ENCODE results near the gene CDCA3. TPM values are rescaled to one million over a fixed set of nuclear protein-coding genes. Genes with fewer than 3 reads are reported as not detected.

Gene CDCA3
- total and polyA plus RNA-seq, 2 of the 4 experiments (the other 2 are of a cell fraction) = 23.5 to 61.0 TPM

GRCh38 chr12:6833189-6833890 lies 17.7 kb downstream of the CDCA3 start:
- DNase-seq = peak; percentile 30
- no peak overlapping the region for H3K4ac ChIP-seq (ENCODE audit: low read depth, low read length)
- BruUV-seq (replicated peaks) = no TSS peak
- no peak overlapping the region for H4K91ac ChIP-seq (ENCODE audit: insufficient read depth, low read depth, low read length)
- no peaks in the 10 kb centered on the region for H3K9me3 ChIP-seq (ENCODE audit: control insufficient read depth, insufficient read depth, low read length)
- no peak overlapping the region for H3K14ac ChIP-seq (replicated peaks; ENCODE audit: low read depth, low read length)
- intact Hi-C loops (cut with micrococcal nuclease) = no loop called here
- H2BK15ac ChIP-seq (ENCODE audit: low read depth, low read length) = no peak overlapping the region
- no peak overlapping the region for H2AK9ac ChIP-seq (replicated peaks; ENCODE audit: low read depth, low read length, poor library complexity)
- no peak overlapping the region for H2BK5ac ChIP-seq (ENCODE audit: low read depth, low read length, poor library complexity, severe bottlenecking)
- H2AK5ac ChIP-seq (ENCODE audit: low read depth, low read length) = no peak overlapping the region
- 87% methylated on average over 3 of the region's 6 CpGs; no CpG with 5 or more reads in 1 of the 2 experiments for WGBS, 2 experiments (ENCODE audit: extremely low coverage in 2 of 2, insufficient read length in 1 of 2)
- H4K5ac ChIP-seq (ENCODE audit: low read depth, low read length) = no peak overlapping the region
- H2BK20ac ChIP-seq (ENCODE audit: low read depth, low read length) = no peak overlapping the region
- POLR2A ChIA-PET (ENCODE audit: unreplicated experiment) = interaction anchor here (0.5 kb wide), 2 partner anchors 21 to 1103 kb away, joined by 6 to 10 read pairs; no protein-coding TSS in a partner anchor
- TF ChIP-seq MAZ (IDR thresholded peaks at IDR 0.05; ENCODE audit: borderline replicate concordance, low read depth, low read length) (no peak), RFX5 (IDR thresholded peaks at IDR 0.05; ENCODE audit: low read depth, low read length) (no peak), BHLHE40 (IDR thresholded peaks at IDR 0.05; ENCODE audit: low read depth, low read length) (no peak), MXI1 (IDR thresholded peaks at IDR 0.05; ENCODE audit: borderline replicate concordance, low read depth, low read length) (no peak), ELK1 (IDR thresholded peaks at IDR 0.05; ENCODE audit: borderline replicate concordance, low read depth, low read length) (no peak), CHD1 (IDR thresholded peaks at IDR 0.05; ENCODE audit: low read depth, low read length) (no peak), POLR2A (IDR thresholded peaks at IDR 0.05; ENCODE audit: low read depth, low read length) (no peak), CEBPB (IDR thresholded peaks at IDR 0.05; ENCODE audit: low read depth, low read length) (no peak), RCOR1 (IDR thresholded peaks at IDR 0.05; ENCODE audit: insufficient replicate concordance, low read length) (no peak), MAFK (IDR thresholded peaks at IDR 0.05; ENCODE audit: low read depth, low read length) (no peak), NFE2L2 (IDR thresholded peaks at IDR 0.05; ENCODE audit: low read depth, low read length) (no peak), USF2 (IDR thresholded peaks at IDR 0.05; ENCODE audit: low read depth, low read length) (no peak)
- peaks cover 7% of the 10 kb centered on the region for H3K4me1 ChIP-seq (ENCODE audit: control insufficient read depth, insufficient read depth, low read length)
- H3K23ac ChIP-seq (ENCODE audit: low read depth, low read length) = no peak overlapping the region
- peaks cover 12% of the 10 kb centered on the region for H4K20me1 ChIP-seq (ENCODE audit: insufficient read depth, low read length)
- no peak overlapping the region for H3K18ac ChIP-seq (ENCODE audit: low read depth, low read length)
- H3K27ac ChIP-seq (ENCODE audit: insufficient read depth, low read length) = no peak overlapping the region
- H3K9me1 ChIP-seq (ENCODE audit: insufficient read depth, low read length) = peaks cover 4% of the 10 kb centered on the region; the same call in 1 of the 2 replicates
- dilution Hi-C loops (cut with HindIII; ENCODE audit: low sequenced_read_pairs, unreplicated experiment) = no loop called here
- no peak overlapping the region for H3K9ac ChIP-seq (ENCODE audit: low read depth, low read length)
- H2AFZ ChIP-seq (replicated peaks; ENCODE audit: low read length, poor library complexity) = no peak overlapping the region
- no peak overlapping the region for H3K4me2 ChIP-seq (ENCODE audit: low read depth, low read length)
- H3K36me3 ChIP-seq (ENCODE audit: control insufficient read depth, insufficient read depth, low read length) = peaks cover 56% of the 10 kb centered on the region
- peaks cover 17 to 50% of the 10 kb centered on the region in 2 experiments for H3K79me1 ChIP-seq (ENCODE audit: low read depth in 1 of 2, low read length in 2 of 2)
- in situ Hi-C loops (cut with MboI; ENCODE audit: low sequenced_read_pairs) = no loop called here
- CTCF ChIA-PET = no interaction called here
- H4K8ac ChIP-seq (ENCODE audit: low read depth in 2 of 2, low read length in 2 of 2) = no peak overlapping the region
- ATAC-seq (ENCODE audit: low read depth) = no peak
- no peak overlapping the region for H3K4me3 ChIP-seq (ENCODE audit: insufficient read depth, low read depth, low read length)
- no peaks in the 10 kb centered on the region for H3K27me3 ChIP-seq (ENCODE audit: control insufficient read depth, insufficient read depth, low read length)
- H2BK120ac ChIP-seq (ENCODE audit: low read depth, low read length) = no peak overlapping the region
- no peak overlapping the region for H3K56ac ChIP-seq (ENCODE audit: extremely low read depth, insufficient read depth, low read length)
